HG02588 (cell line): ENCODE results near the gene DDC.
A peak's percentile ranks its signal among the peaks of the same experiment; 100 is the strongest.

Experiments
- ATAC-seq: cut with Tn5 transposase; IDR thresholded peaks from one replicate; pipeline ENCODE4 v1.9.1; 2021; ENCODE audit warnings: mild to moderate bottlenecking, moderate library complexity; ENCODE audit not compliant: unreplicated experiment

DDC gene

GRCh38 chr7:50488379-50488778 lies 76.8 kb downstream of the DDC start:
- no peak for ATAC-seq

GRCh38 chr7:50486512-50486911 lies 78.7 kb downstream of the DDC start:
- no peak for ATAC-seq

GRCh38 chr7:50481867-50482266 lies 83.3 kb downstream of the DDC start:
- ATAC-seq = no peak

- ATAC-seq = no peak
Observed at GRCh38 chr7:50480797-50481196, 84.4 kb downstream of the DDC start.

- no peak for ATAC-seq
Observed at GRCh38 chr7:50479743-50480517, 85.3 kb downstream of the DDC start.

- no peak for ATAC-seq
Observed at GRCh38 chr7:50477640-50478039, 87.6 kb downstream of the DDC start.

- ATAC-seq = no peak
Observed at GRCh38 chr7:50476953-50477625, 88.1 kb downstream of the DDC start.

GRCh38 chr7:50475340-50475739 lies 89.9 kb downstream of the DDC start:
- peak; percentile 72 for ATAC-seq

- ATAC-seq = no peak
Observed at GRCh38 chr7:50474382-50475160, 90.6 kb downstream of the DDC start.

GRCh38 chr7:50473531-50473930 lies 91.7 kb downstream of the DDC start:
- ATAC-seq = no peak

GRCh38 chr7:50472427-50472826 lies 92.8 kb downstream of the DDC start:
- no peak for ATAC-seq

- ATAC-seq = no peak
Observed at GRCh38 chr7:50471970-50472369, 93.2 kb downstream of the DDC start.

- no peak for ATAC-seq
Observed at GRCh38 chr7:50470250-50471163, 94.7 kb downstream of the DDC start.

GRCh38 chr7:50469181-50469580 lies 96.0 kb downstream of the DDC start:
- no peak for ATAC-seq

GRCh38 chr7:50467817-50468610 lies 97.2 kb downstream of the DDC start:
- peak; percentile 89 for ATAC-seq

- no peak for ATAC-seq
Observed at GRCh38 chr7:50466815-50467585, 98.2 kb downstream of the DDC start.

GRCh38 chr7:50463035-50463434 lies 102.2 kb downstream of the DDC start:
- no peak for ATAC-seq

- no peak for ATAC-seq
Observed at GRCh38 chr7:50462361-50462760, 102.8 kb downstream of the DDC start.

- no peak for ATAC-seq
Observed at GRCh38 chr7:50461695-50462094, 103.5 kb downstream of the DDC start.
